Measurements from ENCODE around the gene SLC16A14.
"Not testable (repeated sequence)": the region's sequence is repeated elsewhere in the genome, so short reads cannot be mapped to it uniquely, and the experiment has no call there.

Gene SLC16A14

GRCh38 chr2:230068651-230069055, at the start of gene SLC16A14:
Gene SLC16A14 (minus strand): TSS chr2:230068924. CDS start chr2:230059352, 9,572 bp downstream.
- ATAC-seq (replicated peaks) (peak; percentile 21 to 37), DNase-seq (peak; percentile 15)
- Mint-ChIP-seq H3K4me1 (peaks cover 12 to 32% of the 10 kb centered on the region in 2 donors), H3K36me3 (no peaks in the 10 kb centered on the region), H3K4me3 (peak within 1 kb of the TSS; percentile 77 to 92), H3K27me3 (peaks cover 13 to 14% of the 10 kb centered on the region in 2 donors), H3K9me3 (peaks cover 0 to 1% of the 10 kb centered on the region in 2 donors), H3K27ac (peak within 1 kb of the TSS; percentile 56)

GRCh38 chr2:230106771-230107170, 38.0 kb upstream of the SLC16A14 start:
- Mint-ChIP-seq H3K36me3 (peaks cover 10 to 13% of the 10 kb centered on the region in 2 donors), H3K27me3 (peaks cover 4 to 15% of the 10 kb centered on the region in 2 donors), H3K4me1 (no peaks in the 10 kb centered on the region), H3K4me3 (no peak overlapping the region), H3K9me3 (peaks cover 25 to 26% of the 10 kb centered on the region in 2 donors), H3K27ac (no peak overlapping the region)
- DNase-seq (no peak), ATAC-seq (replicated peaks) (no peak)

- not testable (repeated sequence) for H3K4me1 Mint-ChIP-seq
Observed at GRCh38 chr2:230101967-230102366, 33.2 kb upstream of the SLC16A14 start.

GRCh38 chr2:230097841-230098240, 29.1 kb upstream of the SLC16A14 start:
- DNase-seq, result no peak
- H3K9me3 Mint-ChIP-seq, result peaks cover 11 to 14% of the 10 kb centered on the region in 2 donors
- H3K27ac Mint-ChIP-seq, result no peak overlapping the region
- peaks cover 0 to 7% of the 10 kb centered on the region in 2 donors for H3K36me3 Mint-ChIP-seq
- ATAC-seq (replicated peaks), result no peak
- H3K27me3 Mint-ChIP-seq, result peaks cover 4 to 6% of the 10 kb centered on the region in 2 donors
- H3K4me1 Mint-ChIP-seq, result peaks cover 0 to 13% of the 10 kb centered on the region in 2 donors
- no peak overlapping the region for H3K4me3 Mint-ChIP-seq

More at GRCh38 chr2:230101967-230102366, 33.2 kb upstream of the SLC16A14 start:
- not testable (repeated sequence) for H3K27ac Mint-ChIP-seq; ATAC-seq (replicated peaks); H3K4me3 Mint-ChIP-seq; H3K36me3 Mint-ChIP-seq; DNase-seq
- Mint-ChIP-seq H3K27me3 (peaks cover 4 to 15% of the 10 kb centered on the region in 2 donors), H3K9me3 (peaks cover 21 to 22% of the 10 kb centered on the region in 2 donors)

GRCh38 chr2:230097424-230097823, 28.7 kb upstream of the SLC16A14 start:
- peaks cover 0 to 5% of the 10 kb centered on the region in 2 donors for H3K36me3 Mint-ChIP-seq
- ATAC-seq (replicated peaks), result no peak
- peaks cover 0 to 13% of the 10 kb centered on the region in 2 donors for H3K4me1 Mint-ChIP-seq
- peaks cover 9 to 12% of the 10 kb centered on the region in 2 donors for H3K9me3 Mint-ChIP-seq
- no peak overlapping the region for H3K4me3 Mint-ChIP-seq
- no peak overlapping the region for H3K27ac Mint-ChIP-seq
- H3K27me3 Mint-ChIP-seq, result peaks cover 2% of the 10 kb centered on the region in 2 donors
- no peak for DNase-seq

- Mint-ChIP-seq H3K27me3 (no peaks in the 10 kb centered on the region), H3K4me1 (peaks cover 0 to 13% of the 10 kb centered on the region in 2 donors), H3K9me3 (peaks cover 0 to 5% of the 10 kb centered on the region in 2 donors), H3K4me3 (no peak overlapping the region), H3K36me3 (no peaks in the 10 kb centered on the region), H3K27ac (no peak overlapping the region)
- no peak for ATAC-seq (replicated peaks)
- no peak for DNase-seq
Observed at GRCh38 chr2:230090967-230091366, 22.2 kb upstream of the SLC16A14 start.

GRCh38 chr2:230085201-230085600, 16.5 kb upstream of the SLC16A14 start:
- Mint-ChIP-seq H3K27me3 (no peaks in the 10 kb centered on the region), H3K36me3 (no peaks in the 10 kb centered on the region), H3K4me1 (no peaks in the 10 kb centered on the region), H3K27ac (no peak overlapping the region), H3K9me3 (no peaks in the 10 kb centered on the region), H3K4me3 (no peak overlapping the region)
- ATAC-seq (replicated peaks) (no peak), DNase-seq (no peak)

GRCh38 chr2:230077851-230078547, 9.3 kb upstream of the SLC16A14 start:
- ATAC-seq (replicated peaks) (peak in 1 of 2 donors; percentile 27), DNase-seq (no peak)
- no peaks in the 10 kb centered on the region for H3K36me3 Mint-ChIP-seq
- H3K27me3 Mint-ChIP-seq, result peaks cover 0 to 5% of the 10 kb centered on the region in 2 donors
- H3K4me3 Mint-ChIP-seq, result no peak overlapping the region
- peaks cover 0 to 3% of the 10 kb centered on the region in 2 donors for H3K9me3 Mint-ChIP-seq
- H3K27ac Mint-ChIP-seq, result no peak overlapping the region
- no peaks in the 10 kb centered on the region for H3K4me1 Mint-ChIP-seq

GRCh38 chr2:230076819-230077218, 8.1 kb upstream of the SLC16A14 start:
- Mint-ChIP-seq H3K9me3 (peaks cover 0 to 3% of the 10 kb centered on the region in 2 donors), H3K4me1 (no peaks in the 10 kb centered on the region), H3K36me3 (no peaks in the 10 kb centered on the region), H3K4me3 (no peak overlapping the region), H3K27ac (no peak overlapping the region), H3K27me3 (peaks cover 0 to 8% of the 10 kb centered on the region in 2 donors)
- ATAC-seq (replicated peaks) (no peak), DNase-seq (no peak)

- no peak overlapping the region for H3K4me3 Mint-ChIP-seq
- H3K9me3 Mint-ChIP-seq, result peaks cover 0 to 3% of the 10 kb centered on the region in 2 donors
- no peaks in the 10 kb centered on the region for H3K4me1 Mint-ChIP-seq
- no peak overlapping the region for H3K27ac Mint-ChIP-seq
- DNase-seq (no peak), ATAC-seq (replicated peaks) (no peak)
- H3K36me3 Mint-ChIP-seq, result no peaks in the 10 kb centered on the region
- peaks cover 0 to 8% of the 10 kb centered on the region in 2 donors for H3K27me3 Mint-ChIP-seq
Observed at GRCh38 chr2:230075988-230076631, 7.4 kb upstream of the SLC16A14 start.

- Mint-ChIP-seq H3K27ac (no peak overlapping the region), H3K9me3 (peaks cover 0 to 3% of the 10 kb centered on the region in 2 donors), H3K4me1 (peaks cover 12 to 28% of the 10 kb centered on the region in 2 donors), H3K36me3 (no peaks in the 10 kb centered on the region), H3K4me3 (no peak overlapping the region), H3K27me3 (peaks cover 13 to 14% of the 10 kb centered on the region in 2 donors)
- ATAC-seq (replicated peaks) (no peak), DNase-seq (no peak)
Observed at GRCh38 chr2:230071421-230071820, 2.7 kb upstream of the SLC16A14 start.

- H3K27me3 Mint-ChIP-seq, result peaks cover 13 to 14% of the 10 kb centered on the region in 2 donors
Observed at GRCh38 chr2:230069402-230069801, 678 bp upstream of the SLC16A14 start.

GRCh38 chr2:230068016-230068650, 591 bp downstream of the SLC16A14 start:
- Mint-ChIP-seq H3K27ac (peak overlapping the region; percentile 56), H3K27me3 (peaks cover 13 to 14% of the 10 kb centered on the region in 2 donors), H3K4me3 (peak overlapping the region; percentile 77 to 92), H3K36me3 (no peaks in the 10 kb centered on the region), H3K4me1 (peaks cover 12 to 32% of the 10 kb centered on the region in 2 donors), H3K9me3 (no peaks in the 10 kb centered on the region)
- peak; percentile 31 for DNase-seq
- ATAC-seq (replicated peaks), result peak; percentile 32 to 48

More at GRCh38 chr2:230069402-230069801, 678 bp upstream of the SLC16A14 start:
- H3K4me1 Mint-ChIP-seq, result peaks cover 12 to 32% of the 10 kb centered on the region in 2 donors
- peaks cover 0 to 2% of the 10 kb centered on the region in 2 donors for H3K9me3 Mint-ChIP-seq
- H3K27ac Mint-ChIP-seq, result no peak overlapping the region
- no peaks in the 10 kb centered on the region for H3K36me3 Mint-ChIP-seq
- H3K4me3 Mint-ChIP-seq, result peak overlapping the region; percentile 77 to 92
- no peak for DNase-seq
- no peak for ATAC-seq (replicated peaks)

GRCh38 chr2:230060672-230061293, 7.9 kb downstream of the SLC16A14 start:
- H3K4me1 Mint-ChIP-seq, result peaks cover 2 to 8% of the 10 kb centered on the region in 2 donors
- DNase-seq (no peak), ATAC-seq (replicated peaks) (no peak)
- no peak overlapping the region for H3K4me3 Mint-ChIP-seq
- no peak overlapping the region for H3K27ac Mint-ChIP-seq
- H3K36me3 Mint-ChIP-seq, result peaks cover 0 to 3% of the 10 kb centered on the region in 2 donors
- H3K27me3 Mint-ChIP-seq, result no peaks in the 10 kb centered on the region
- no peaks in the 10 kb centered on the region for H3K9me3 Mint-ChIP-seq
